Dedifferentiated amniotic fluid mesenchymal stem cell (primary cell): ENCODE data around the gene RUNX3.
"Not testable (repeated sequence)": the region's sequence is repeated elsewhere in the genome, so short reads cannot be mapped to it uniquely, and the experiment has no call there.

Experiments used
- DNase-seq: peaks from one replicate; pipeline ENCODE4 v3.0.0-alpha.2; 2016; ENCODE audit errors: extremely low spot score

RUNX3 gene

GRCh38 chr1:24913616-24914225 lies 16.4 kb downstream of the RUNX3 start:
- DNase-seq, result no peak

- no peak for DNase-seq
These were observed 16.8 kb downstream of the RUNX3 start for GRCh38 chr1:24913274-24913604.

- no peak for DNase-seq
These were observed 17.5 kb downstream of the RUNX3 start for GRCh38 chr1:24912376-24913273.

GRCh38 chr1:24911651-24912155 lies 18.4 kb downstream of the RUNX3 start:
- DNase-seq, result no peak

- no peak for DNase-seq
These were observed 19.1 kb downstream of the RUNX3 start for GRCh38 chr1:24910751-24911650.

- no peak for DNase-seq
These were observed 19.9 kb downstream of the RUNX3 start for GRCh38 chr1:24910210-24910609.

- no peak for DNase-seq
These were observed 20.6 kb downstream of the RUNX3 start for GRCh38 chr1:24909388-24909898.

- no peak for DNase-seq
These were observed 21.4 kb downstream of the RUNX3 start for GRCh38 chr1:24908591-24909259.

GRCh38 chr1:24907587-24908294 lies 22.3 kb downstream of the RUNX3 start:
- not testable (repeated sequence) for DNase-seq

- DNase-seq, result no peak
These were observed 23.2 kb downstream of the RUNX3 start for GRCh38 chr1:24906760-24907490.

GRCh38 chr1:24905979-24906720 lies 23.9 kb downstream of the RUNX3 start:
- DNase-seq, result no peak

- no peak for DNase-seq
These were observed 24.6 kb downstream of the RUNX3 start for GRCh38 chr1:24905355-24905978.

- DNase-seq, result no peak
These were observed 25.2 kb downstream of the RUNX3 start for GRCh38 chr1:24904731-24905354.

GRCh38 chr1:24903955-24904730 lies 25.9 kb downstream of the RUNX3 start:
- DNase-seq, result no peak

GRCh38 chr1:24903560-24903954 lies 26.5 kb downstream of the RUNX3 start:
- DNase-seq, result no peak

- DNase-seq, result no peak
These were observed 27.0 kb downstream of the RUNX3 start for GRCh38 chr1:24903011-24903461.

GRCh38 chr1:24902471-24902891 lies 27.6 kb downstream of the RUNX3 start:
- no peak for DNase-seq
